ENCODE measurements around the gene ITIH5.

DNA sequence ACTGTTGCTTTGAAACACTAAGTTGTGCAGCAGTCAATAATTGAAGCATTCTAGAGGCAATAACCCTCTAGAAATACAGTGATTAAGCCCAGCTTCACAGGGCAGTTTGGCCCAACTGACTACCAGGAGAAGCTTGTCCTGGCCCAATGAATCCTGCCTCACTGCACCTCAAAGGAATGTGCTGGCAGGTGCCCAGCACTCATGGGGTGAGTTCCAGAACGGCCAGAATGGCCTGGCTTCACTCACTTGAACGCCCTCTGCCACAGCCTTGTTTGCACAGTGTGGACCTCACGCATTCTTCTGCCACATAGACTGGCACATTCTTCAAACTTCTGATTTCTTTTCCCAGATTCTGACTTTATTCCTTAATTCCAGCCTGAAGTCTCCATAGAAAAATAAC is 29.8 kb upstream of the ITIH5 start:
- TF ChIP-seq CTCF (IDR thresholded peaks at IDR 0.05; ENCODE audit: control extremely low read depth in 1 of 3, insufficient read depth in 1 of 3, low read depth in 1 of 3, low read length in 3 of 3), result no peak
- no peak for TF ChIP-seq POLR2A (IDR thresholded peaks at IDR 0.05; ENCODE audit: control extremely low read depth in 1 of 2, low read depth in 2 of 2, low read length in 2 of 2)
- TF ChIP-seq HDAC6 (IDR thresholded peaks at IDR 0.05; ENCODE audit: low read depth, low read length), result no peak
- TF ChIP-seq TAF1 (IDR thresholded peaks at IDR 0.05; ENCODE audit: low read depth, low read length), result no peak
- TF ChIP-seq, protein P1, sequence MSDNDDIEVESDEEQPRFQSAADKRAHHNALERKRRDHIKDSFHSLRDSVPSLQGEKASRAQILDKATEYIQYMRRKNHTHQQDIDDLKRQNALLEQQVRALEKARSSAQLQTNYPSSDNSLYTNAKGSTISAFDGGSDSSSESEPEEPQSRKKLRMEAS (IDR thresholded peaks at IDR 0.05), result no peak
- no peak for TF ChIP-seq YY1 (IDR thresholded peaks at IDR 0.05; ENCODE audit: low read depth, low read length)
- TF ChIP-seq SP4 (IDR thresholded peaks at IDR 0.05; ENCODE audit: low read length), result no peak
- no peak for TF ChIP-seq RNF2 (IDR thresholded peaks at IDR 0.05; ENCODE audit: borderline replicate concordance, low read depth, low read length, missing control alignments, poor library complexity, severe bottlenecking)
- no peak for TF ChIP-seq RFX5 (IDR thresholded peaks at IDR 0.05; ENCODE audit: borderline replicate concordance, low read depth, low read length)
- TF ChIP-seq, protein P2, sequence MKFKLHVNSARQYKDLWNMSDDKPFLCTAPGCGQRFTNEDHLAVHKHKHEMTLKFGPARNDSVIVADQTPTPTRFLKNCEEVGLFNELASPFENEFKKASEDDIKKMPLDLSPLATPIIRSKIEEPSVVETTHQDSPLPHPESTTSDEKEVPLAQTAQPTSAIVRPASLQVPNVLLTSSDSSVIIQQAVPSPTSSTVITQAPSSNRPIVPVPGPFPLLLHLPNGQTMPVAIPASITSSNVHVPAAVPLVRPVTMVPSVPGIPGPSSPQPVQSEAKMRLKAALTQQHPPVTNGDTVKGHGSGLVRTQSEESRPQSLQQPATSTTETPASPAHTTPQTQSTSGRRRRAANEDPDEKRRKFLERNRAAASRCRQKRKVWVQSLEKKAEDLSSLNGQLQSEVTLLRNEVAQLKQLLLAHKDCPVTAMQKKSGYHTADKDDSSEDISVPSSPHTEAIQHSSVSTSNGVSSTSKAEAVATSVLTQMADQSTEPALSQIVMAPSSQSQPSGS (IDR thresholded peaks at IDR 0.05; ENCODE audit: low read length), result no peak

All from H1 (cell line).